MM.1S (cell line): ENCODE measurements around the gene TNFRSF4.

Source experiments
- CTCF ChIP-seq: fragments of 300-600 bp; sonication (generic); IDR thresholded peaks from 2 replicates; pipeline ENCODE4 v1.5.1; 2016; ENCODE audit warnings: antibody characterized with exemption, low read length, mixed read lengths
- EZH2phosphoT487 ChIP-seq: fragments of 300-600 bp; sonication (generic); IDR thresholded peaks from 2 replicates; pipeline ENCODE4 v1.6.1; 2018; ENCODE audit warnings: antibody characterized with exemption, low read length

DNA sequence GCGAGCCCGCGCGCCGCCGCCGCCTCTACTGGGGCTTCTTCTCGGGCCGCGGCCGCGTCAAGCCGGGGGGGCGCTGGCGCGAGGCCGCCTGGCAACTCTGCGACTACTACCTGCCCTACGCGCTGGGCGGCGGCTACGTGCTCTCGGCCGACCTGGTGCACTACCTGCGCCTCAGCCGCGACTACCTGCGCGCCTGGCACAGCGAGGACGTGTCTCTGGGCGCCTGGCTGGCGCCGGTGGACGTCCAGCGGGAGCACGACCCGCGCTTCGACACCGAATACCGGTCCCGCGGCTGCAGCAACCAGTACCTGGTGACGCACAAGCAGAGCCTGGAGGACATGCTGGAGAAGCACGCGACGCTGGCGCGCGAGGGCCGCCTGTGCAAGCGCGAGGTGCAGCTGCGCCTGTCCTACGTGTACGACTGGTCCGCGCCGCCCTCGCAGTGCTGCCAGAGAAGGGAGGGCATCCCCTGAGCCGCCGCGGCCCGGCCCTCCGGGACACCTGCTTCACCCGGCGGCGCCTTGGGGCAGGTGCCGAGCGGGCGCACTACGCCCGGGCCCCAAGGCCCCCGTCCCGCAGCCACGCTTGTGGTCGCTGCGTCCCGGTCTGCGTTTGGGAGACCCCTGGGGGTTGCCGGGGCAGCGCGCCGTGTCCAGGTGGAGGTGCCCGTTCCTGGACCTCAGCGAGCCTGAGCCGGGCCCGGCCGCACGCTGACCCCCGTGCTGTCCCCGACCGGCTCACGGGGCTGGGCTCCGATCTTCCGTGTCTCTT, 19.0 kb upstream of the TNFRSF4 start:
- TF ChIP-seq CTCF (no peak), EZH2phosphoT487 (no peak)
